ENCODE measurements around the gene COL5A1. TPM values are rescaled to one million over a fixed set of nuclear protein-coding genes. Genes with fewer than 3 reads are reported as not detected.

COL5A1 gene
- total and polyA plus RNA-seq, 2 experiments from 2014 or later: 2.5 to 13.1 TPM

DNA sequence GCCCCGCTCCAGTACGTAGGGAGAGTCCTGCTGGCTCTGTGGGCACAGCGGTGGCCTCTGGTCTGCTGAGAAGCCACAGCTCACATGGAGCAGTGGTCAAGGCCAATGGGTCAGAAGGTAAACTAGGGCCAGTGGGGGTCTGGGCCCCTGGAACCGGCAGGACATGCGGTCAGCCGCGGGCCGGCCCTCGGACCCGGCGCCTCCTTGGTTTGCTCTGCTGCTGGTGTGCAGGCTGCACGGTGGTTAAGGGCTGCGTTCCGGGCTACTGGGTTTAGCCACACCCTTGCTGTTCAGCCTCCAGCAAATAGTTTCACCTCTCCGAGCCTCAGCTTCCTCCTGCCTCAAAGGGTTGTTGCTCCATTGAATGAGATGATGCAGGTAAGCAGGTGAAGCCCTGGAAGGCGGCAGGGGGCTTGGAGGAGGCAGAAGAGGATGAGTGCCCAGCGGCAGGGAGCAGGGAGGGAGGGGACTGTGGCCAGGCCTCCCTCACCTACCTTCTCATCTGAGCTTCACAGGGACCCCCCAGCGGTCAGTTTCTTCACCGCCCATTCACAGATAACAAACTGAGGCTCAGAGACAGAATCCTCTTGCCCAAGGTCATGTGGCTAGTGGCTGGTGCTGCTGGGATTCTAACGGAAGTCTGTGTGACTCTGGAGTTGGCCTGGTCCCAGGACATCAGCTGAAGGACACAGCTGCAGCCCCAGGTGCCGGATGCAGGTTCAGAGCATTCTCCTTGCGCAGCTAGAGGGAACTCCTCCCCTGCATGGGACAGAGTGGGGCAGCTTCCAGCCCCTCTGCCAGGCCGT is 3.7 kb upstream of the COL5A1 start:
- Histone ChIP-seq H2AFZ (0 out of 2 replicates have a peak overlapping the region, but pooled peaks have one; percentile 43), H3F3A (replicated peaks; ENCODE audit: low read depth) (0 out of 2 replicates have a peak, but pooled peaks cover 3% of the 10 kb centered on the region), H4K20me1 (replicated peaks; ENCODE audit: insufficient read depth) (no peaks in the 10 kb centered on the region), H3K4me1 (ENCODE audit: insufficient read depth) (peaks cover 13% of the 10 kb centered on the region; the same call in 1 of the 2 replicates), H3K4me3 (no peak overlapping the region), H3K79me2 (replicated peaks; ENCODE audit: insufficient read depth) (no peaks in the 10 kb centered on the region), H3K36me3 (ENCODE audit: insufficient read depth) (no peaks in the 10 kb centered on the region), H3K9me2 (ENCODE audit: insufficient read depth) (no peaks in the 10 kb centered on the region), H3K27me3 (ENCODE audit: insufficient read depth) (peaks cover 5% of the 10 kb centered on the region; the same call in 1 of the 2 replicates), H3K27ac (ENCODE audit: low read depth) (no peak overlapping the region), H3K4me2 (no peak overlapping the region)
- no peaks in the 10 kb centered on the region for H3K9me3 Mint-ChIP-seq
- no peak overlapping the region for H3K27ac Mint-ChIP-seq
- H3K4me3 Mint-ChIP-seq: no peak overlapping the region
- TF ChIP-seq EZH2phosphoT487 (IDR thresholded peaks at IDR 0.05; ENCODE audit: unreplicated experiment): no peak
- no peak for TF ChIP-seq EZH2 (IDR thresholded peaks at IDR 0.05; ENCODE audit: low read depth, unreplicated experiment)
- ATAC-seq: no peak
- peaks cover 24% of the 10 kb centered on the region for H3K27me3 Mint-ChIP-seq (ENCODE audit: insufficient read depth, low read depth, poor library complexity)
- H3K36me3 Mint-ChIP-seq (ENCODE audit: low read depth): no peaks in the 10 kb centered on the region
- DNase-seq (ENCODE audit: low spot score): no peak
- peaks cover 24% of the 10 kb centered on the region; the same call in 2 of the 3 replicates for H3K4me1 Mint-ChIP-seq

- ATAC-seq (no peak), DNase-seq (ENCODE audit: low spot score) (no peak)
- Histone ChIP-seq H3K4me3 (no peak overlapping the region), H3K36me3 (ENCODE audit: insufficient read depth) (no peaks in the 10 kb centered on the region), H3K27ac (ENCODE audit: low read depth) (no peak overlapping the region), H2AFZ (no peak overlapping the region), H3K4me1 (ENCODE audit: insufficient read depth) (peaks cover 15% of the 10 kb centered on the region; the same call in 1 of the 2 replicates), H3F3A (replicated peaks; ENCODE audit: low read depth) (0 out of 2 replicates have a peak, but pooled peaks cover 9% of the 10 kb centered on the region), H3K27me3 (ENCODE audit: insufficient read depth) (peaks cover 7% of the 10 kb centered on the region; the same call in 1 of the 2 replicates), H3K4me2 (no peak overlapping the region), H3K9me2 (ENCODE audit: insufficient read depth) (no peaks in the 10 kb centered on the region), H4K20me1 (replicated peaks; ENCODE audit: insufficient read depth) (no peaks in the 10 kb centered on the region), H3K79me2 (replicated peaks; ENCODE audit: insufficient read depth) (no peaks in the 10 kb centered on the region)
- Mint-ChIP-seq H3K4me1 (peaks cover 31% of the 10 kb centered on the region), H3K9me3 (no peaks in the 10 kb centered on the region), H3K4me3 (no peak overlapping the region), H3K36me3 (ENCODE audit: low read depth) (no peaks in the 10 kb centered on the region), H3K27ac (no peak overlapping the region), H3K27me3 (ENCODE audit: insufficient read depth, low read depth, poor library complexity) (peaks cover 25% of the 10 kb centered on the region)
- TF ChIP-seq, protein P1, sequence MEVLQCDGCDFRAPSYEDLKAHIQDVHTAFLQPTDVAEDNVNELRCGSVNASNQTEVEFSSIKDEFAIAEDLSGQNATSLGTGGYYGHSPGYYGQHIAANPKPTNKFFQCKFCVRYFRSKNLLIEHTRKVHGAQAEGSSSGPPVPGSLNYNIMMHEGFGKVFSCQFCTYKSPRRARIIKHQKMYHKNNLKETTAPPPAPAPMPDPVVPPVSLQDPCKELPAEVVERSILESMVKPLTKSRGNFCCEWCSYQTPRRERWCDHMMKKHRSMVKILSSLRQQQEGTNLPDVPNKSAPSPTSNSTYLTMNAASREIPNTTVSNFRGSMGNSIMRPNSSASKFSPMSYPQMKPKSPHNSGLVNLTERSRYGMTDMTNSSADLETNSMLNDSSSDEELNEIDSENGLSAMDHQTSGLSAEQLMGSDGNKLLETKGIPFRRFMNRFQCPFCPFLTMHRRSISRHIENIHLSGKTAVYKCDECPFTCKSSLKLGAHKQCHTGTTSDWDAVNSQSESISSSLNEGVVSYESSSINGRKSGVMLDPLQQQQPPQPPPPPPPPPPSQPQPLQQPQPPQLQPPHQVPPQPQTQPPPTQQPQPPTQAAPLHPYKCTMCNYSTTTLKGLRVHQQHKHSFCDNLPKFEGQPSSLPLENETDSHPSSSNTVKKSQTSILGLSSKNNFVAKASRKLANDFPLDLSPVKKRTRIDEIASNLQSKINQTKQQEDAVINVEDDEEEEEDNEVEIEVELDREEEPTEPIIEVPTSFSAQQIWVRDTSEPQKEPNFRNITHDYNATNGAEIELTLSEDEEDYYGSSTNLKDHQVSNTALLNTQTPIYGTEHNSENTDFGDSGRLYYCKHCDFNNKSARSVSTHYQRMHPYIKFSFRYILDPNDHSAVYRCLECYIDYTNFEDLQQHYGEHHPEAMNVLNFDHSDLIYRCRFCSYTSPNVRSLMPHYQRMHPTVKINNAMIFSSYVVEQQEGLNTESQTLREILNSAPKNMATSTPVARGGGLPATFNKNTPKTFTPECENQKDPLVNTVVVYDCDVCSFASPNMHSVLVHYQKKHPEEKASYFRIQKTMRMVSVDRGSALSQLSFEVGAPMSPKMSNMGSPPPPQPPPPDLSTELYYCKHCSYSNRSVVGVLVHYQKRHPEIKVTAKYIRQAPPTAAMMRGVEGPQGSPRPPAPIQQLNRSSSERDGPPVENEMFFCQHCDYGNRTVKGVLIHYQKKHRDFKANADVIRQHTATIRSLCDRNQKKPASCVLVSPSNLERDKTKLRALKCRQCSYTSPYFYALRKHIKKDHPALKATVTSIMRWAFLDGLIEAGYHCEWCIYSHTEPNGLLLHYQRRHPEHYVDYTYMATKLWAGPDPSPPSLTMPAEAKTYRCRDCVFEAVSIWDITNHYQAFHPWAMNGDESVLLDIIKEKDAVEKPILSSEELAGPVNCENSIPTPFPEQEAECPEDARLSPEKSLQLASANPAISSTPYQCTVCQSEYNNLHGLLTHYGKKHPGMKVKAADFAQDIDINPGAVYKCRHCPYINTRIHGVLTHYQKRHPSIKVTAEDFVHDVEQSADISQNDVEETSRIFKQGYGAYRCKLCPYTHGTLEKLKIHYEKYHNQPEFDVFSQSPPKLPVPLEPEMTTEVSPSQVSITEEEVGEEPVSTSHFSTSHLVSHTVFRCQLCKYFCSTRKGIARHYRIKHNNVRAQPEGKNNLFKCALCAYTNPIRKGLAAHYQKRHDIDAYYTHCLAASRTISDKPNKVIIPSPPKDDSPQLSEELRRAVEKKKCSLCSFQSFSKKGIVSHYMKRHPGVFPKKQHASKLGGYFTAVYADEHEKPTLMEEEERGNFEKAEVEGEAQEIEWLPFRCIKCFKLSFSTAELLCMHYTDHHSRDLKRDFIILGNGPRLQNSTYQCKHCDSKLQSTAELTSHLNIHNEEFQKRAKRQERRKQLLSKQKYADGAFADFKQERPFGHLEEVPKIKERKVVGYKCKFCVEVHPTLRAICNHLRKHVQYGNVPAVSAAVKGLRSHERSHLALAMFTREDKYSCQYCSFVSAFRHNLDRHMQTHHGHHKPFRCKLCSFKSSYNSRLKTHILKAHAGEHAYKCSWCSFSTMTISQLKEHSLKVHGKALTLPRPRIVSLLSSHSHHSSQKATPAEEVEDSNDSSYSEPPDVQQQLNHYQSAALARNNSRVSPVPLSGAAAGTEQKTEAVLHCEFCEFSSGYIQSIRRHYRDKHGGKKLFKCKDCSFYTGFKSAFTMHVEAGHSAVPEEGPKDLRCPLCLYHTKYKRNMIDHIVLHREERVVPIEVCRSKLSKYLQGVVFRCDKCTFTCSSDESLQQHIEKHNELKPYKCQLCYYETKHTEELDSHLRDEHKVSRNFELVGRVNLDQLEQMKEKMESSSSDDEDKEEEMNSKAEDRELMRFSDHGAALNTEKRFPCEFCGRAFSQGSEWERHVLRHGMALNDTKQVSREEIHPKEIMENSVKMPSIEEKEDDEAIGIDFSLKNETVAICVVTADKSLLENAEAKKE (CRISPR knock-in tag; IDR thresholded peaks at IDR 0.05): no peak
- TF ChIP-seq ZNF331 (CRISPR knock-in tag; IDR thresholded peaks at IDR 0.05; ENCODE audit: low read depth) (no peak), STAT1 (IDR thresholded peaks at IDR 0.05; ENCODE audit: unreplicated experiment) (no peak), JUNB (IDR thresholded peaks at IDR 0.05; ENCODE audit: unreplicated experiment) (no peak), EZH2phosphoT487 (IDR thresholded peaks at IDR 0.05; ENCODE audit: unreplicated experiment) (no peak), NANOG (IDR thresholded peaks at IDR 0.05; ENCODE audit: borderline replicate concordance) (no peak), ETS1 (IDR thresholded peaks at IDR 0.05) (no peak)
- TF ChIP-seq, protein P2, sequence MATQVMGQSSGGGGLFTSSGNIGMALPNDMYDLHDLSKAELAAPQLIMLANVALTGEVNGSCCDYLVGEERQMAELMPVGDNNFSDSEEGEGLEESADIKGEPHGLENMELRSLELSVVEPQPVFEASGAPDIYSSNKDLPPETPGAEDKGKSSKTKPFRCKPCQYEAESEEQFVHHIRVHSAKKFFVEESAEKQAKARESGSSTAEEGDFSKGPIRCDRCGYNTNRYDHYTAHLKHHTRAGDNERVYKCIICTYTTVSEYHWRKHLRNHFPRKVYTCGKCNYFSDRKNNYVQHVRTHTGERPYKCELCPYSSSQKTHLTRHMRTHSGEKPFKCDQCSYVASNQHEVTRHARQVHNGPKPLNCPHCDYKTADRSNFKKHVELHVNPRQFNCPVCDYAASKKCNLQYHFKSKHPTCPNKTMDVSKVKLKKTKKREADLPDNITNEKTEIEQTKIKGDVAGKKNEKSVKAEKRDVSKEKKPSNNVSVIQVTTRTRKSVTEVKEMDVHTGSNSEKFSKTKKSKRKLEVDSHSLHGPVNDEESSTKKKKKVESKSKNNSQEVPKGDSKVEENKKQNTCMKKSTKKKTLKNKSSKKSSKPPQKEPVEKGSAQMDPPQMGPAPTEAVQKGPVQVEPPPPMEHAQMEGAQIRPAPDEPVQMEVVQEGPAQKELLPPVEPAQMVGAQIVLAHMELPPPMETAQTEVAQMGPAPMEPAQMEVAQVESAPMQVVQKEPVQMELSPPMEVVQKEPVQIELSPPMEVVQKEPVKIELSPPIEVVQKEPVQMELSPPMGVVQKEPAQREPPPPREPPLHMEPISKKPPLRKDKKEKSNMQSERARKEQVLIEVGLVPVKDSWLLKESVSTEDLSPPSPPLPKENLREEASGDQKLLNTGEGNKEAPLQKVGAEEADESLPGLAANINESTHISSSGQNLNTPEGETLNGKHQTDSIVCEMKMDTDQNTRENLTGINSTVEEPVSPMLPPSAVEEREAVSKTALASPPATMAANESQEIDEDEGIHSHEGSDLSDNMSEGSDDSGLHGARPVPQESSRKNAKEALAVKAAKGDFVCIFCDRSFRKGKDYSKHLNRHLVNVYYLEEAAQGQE (IDR thresholded peaks at IDR 0.05; ENCODE audit: unreplicated experiment): no peak
Measured at GRCh38 chr9:134638502-134639090, 3.0 kb upstream of the COL5A1 start.

Measured in GM23338 (cell line).